GM18498 (cell line): ENCODE measurements around the gene ATP13A2.

Source experiments
- ATAC-seq: cut with Tn5 transposase; IDR thresholded peaks from one replicate; pipeline ENCODE4 v1.9.1; 2021; ENCODE audit warnings: mild to moderate bottlenecking, moderate library complexity; ENCODE audit not compliant: unreplicated experiment

ATP13A2 gene

GRCh38 chr1:17011439-17012307, at the start of gene ATP13A2:
ATP13A2 (minus strand) TSS chr1:17011928; CDS start chr1:17011738, 190 bp downstream.
- ATAC-seq = peak; percentile 91

- no peak for ATAC-seq
Observed at GRCh38 chr1:17061486-17061885, 49.8 kb upstream of the ATP13A2 start.

- ATAC-seq = no peak
Observed at GRCh38 chr1:17060306-17060749, 48.6 kb upstream of the ATP13A2 start.

GRCh38 chr1:17059391-17060305, 47.9 kb upstream of the ATP13A2 start:
- ATAC-seq = no peak

GRCh38 chr1:17056551-17056950, 44.8 kb upstream of the ATP13A2 start:
- no peak for ATAC-seq

- no peak for ATAC-seq
Observed at GRCh38 chr1:17055801-17056200, 44.1 kb upstream of the ATP13A2 start.

- peak; percentile 99 for ATAC-seq
Observed at GRCh38 chr1:17053685-17054410, 42.1 kb upstream of the ATP13A2 start, which contains the start of gene SDHB. SDHB (minus strand) TSS chr1:17054032; CDS start chr1:17054019, 13 bp downstream.

- no peak for ATAC-seq
Observed at GRCh38 chr1:17053086-17053684, 41.5 kb upstream of the ATP13A2 start.

GRCh38 chr1:17052641-17053040, 40.9 kb upstream of the ATP13A2 start:
- no peak for ATAC-seq

- no peak for ATAC-seq
Observed at GRCh38 chr1:17052038-17052437, 40.3 kb upstream of the ATP13A2 start.

- no peak for ATAC-seq
Observed at GRCh38 chr1:17047924-17048323, 36.2 kb upstream of the ATP13A2 start.

- no peak for ATAC-seq
Observed at GRCh38 chr1:17046334-17046657, 34.6 kb upstream of the ATP13A2 start.

- ATAC-seq = no peak
Observed at GRCh38 chr1:17045634-17046333, 34.1 kb upstream of the ATP13A2 start.

- no peak for ATAC-seq
Observed at GRCh38 chr1:17045150-17045549, 33.4 kb upstream of the ATP13A2 start.

- no peak for ATAC-seq
Observed at GRCh38 chr1:17043676-17044075, 31.9 kb upstream of the ATP13A2 start.

- no peak for ATAC-seq
Observed at GRCh38 chr1:17040135-17040534, 28.4 kb upstream of the ATP13A2 start.

GRCh38 chr1:17039522-17039921, 27.8 kb upstream of the ATP13A2 start:
- ATAC-seq = no peak

- no peak for ATAC-seq
Observed at GRCh38 chr1:17033481-17033880, 21.8 kb upstream of the ATP13A2 start.

- ATAC-seq = no peak
Observed at GRCh38 chr1:17032741-17033140, 21.0 kb upstream of the ATP13A2 start.

- no peak for ATAC-seq
Observed at GRCh38 chr1:17031436-17031835, 19.7 kb upstream of the ATP13A2 start.
